Fibroblast of lung (primary cell): ENCODE measurements around the gene TBL1XR1. TPM values are rescaled to one million over a fixed set of nuclear protein-coding genes. Genes with fewer than 3 reads are reported as not detected.

Experiments used
- DNase-seq, 2 donors: peaks; one replicate each; pipeline versions ENCODE4 v3.0.0 to v3.0.0-alpha.2; 2010; ENCODE audit warnings: low read depth in 2 of 2
- H2AFZ ChIP-seq: 2 replicates; pipeline ENCODE4 v1.5.1; 2012; ENCODE audit warnings: low read length, control low read depth, inconsistent platforms
- H3K27ac ChIP-seq: 2 replicates; pipeline ENCODE4 v1.5.1; 2011; ENCODE audit warnings: low read length, control low read depth; ENCODE audit not compliant: insufficient read depth
- H3K27me3 ChIP-seq: 2 replicates; pipeline ENCODE4 v1.5.1; 2011; ENCODE audit warnings: mild to moderate bottlenecking, low read length; ENCODE audit not compliant: control insufficient read depth, insufficient read depth
- H3K36me3 ChIP-seq: 2 replicates; pipeline ENCODE4 v1.5.1; 2011; ENCODE audit warnings: low read length; ENCODE audit not compliant: control insufficient read depth, insufficient read depth
- H3K4me1 ChIP-seq: 2 replicates; pipeline ENCODE4 v1.5.1; 2011; ENCODE audit warnings: low read length; ENCODE audit not compliant: control insufficient read depth, insufficient read depth; ENCODE audit errors: extremely low read depth
- H3K4me2 ChIP-seq: 2 replicates; pipeline ENCODE4 v1.5.1; 2011; ENCODE audit warnings: low read length, control low read depth; ENCODE audit not compliant: insufficient read depth; ENCODE audit errors: extremely low read depth
- H3K4me3 ChIP-seq, 4 experiments: fragments of 200-600 bp in 1 of 4; sonication (generic) in 1 of 4; replicated peaks in 1 of 4; 2 replicates each; pipeline ENCODE4 v1.5.1; 2011 to 2016; ENCODE audit warnings: low read length in 4 of 4, low read depth in 3 of 4, mild to moderate bottlenecking in 3 of 4, control low read depth in 2 of 4, inconsistent platforms in 1 of 4, mixed read lengths in 1 of 4; ENCODE audit not compliant: insufficient read depth in 1 of 4; ENCODE audit errors: control extremely low read depth in 1 of 4
- H3K79me2 ChIP-seq: 2 replicates; pipeline ENCODE4 v1.5.1; 2012; ENCODE audit warnings: mild to moderate bottlenecking, low read length, inconsistent platforms; ENCODE audit not compliant: control insufficient read depth, insufficient read depth
- H3K9ac ChIP-seq: 2 replicates; pipeline ENCODE4 v1.5.1; 2011; ENCODE audit warnings: mild to moderate bottlenecking, low read length, control low read depth; ENCODE audit not compliant: insufficient read depth
- H3K9me3 ChIP-seq: 2 replicates; pipeline ENCODE4 v1.5.1; 2012; ENCODE audit warnings: low read depth, low read length; ENCODE audit not compliant: control insufficient read depth, insufficient read depth
- H4K20me1 ChIP-seq: 2 replicates; pipeline ENCODE4 v1.5.1; 2011; ENCODE audit warnings: low read length; ENCODE audit not compliant: control insufficient read depth, insufficient read depth; ENCODE audit errors: extremely low read depth
- EZH2 ChIP-seq: IDR thresholded peaks from 2 replicates; pipeline ENCODE4 v1.5.1; 2012; ENCODE audit warnings: low read length, control low read depth, mild to moderate bottlenecking; ENCODE audit errors: missing control alignments
- polyA plus RNA-seq, 2 donors: library from polyadenylated mRNA; depleted of rRNA in 1 of 2; stranded (reverse) in 1 of 2; unstranded in 1 of 2; fragments of >200 nt; gene quantifications; 2 replicates each; pipeline ENCODE4 v1.2.1, GENCODE V29; 2011 to 2012; ENCODE audit warnings: missing spikeins in 1 of 2
- total RNA-seq: library from RNA; depleted of rRNA; stranded (reverse); fragments of >200 nt; gene quantifications from 2 replicates; pipeline ENCODE4 v1.2.1, GENCODE V29; 2014
- TF ChIP-seq, protein P1 (sequence below), 2 donors: IDR thresholded peaks in 1 of 2; conservative IDR thresholded peaks in 1 of 2; 1 replicate in 1 of 2; 2 replicates in 1 of 2; pipeline ENCODE4 v1.5.1; 2011 to 2012; ENCODE audit warnings: low read length in 2 of 2, control low read depth in 1 of 2, inconsistent platforms in 1 of 2, low read depth in 1 of 2, mild to moderate bottlenecking in 1 of 2

TBL1XR1 gene
- total and polyA plus RNA-seq, 2 donors (not counting 1 experiment from before 2014, with no cell fraction given): 115 to 369 TPM

GRCh38 chr3:177181418-177181817 lies 15.9 kb downstream of the TBL1XR1 start:
- Histone ChIP-seq H3K27ac (no peak overlapping the region), H2AFZ (no peak overlapping the region), H3K4me2 (no peak overlapping the region), H3K27me3 (no peaks in the 10 kb centered on the region), H3K36me3 (no peaks in the 10 kb centered on the region), H3K4me3 (no peak overlapping the region), H3K9me3 (no peaks in the 10 kb centered on the region), H4K20me1 (no peaks in the 10 kb centered on the region), H3K9ac (no peak overlapping the region), H3K79me2 (peaks cover 98% of the 10 kb centered on the region), H3K4me1 (no peaks in the 10 kb centered on the region)
- no peak for DNase-seq
- TF ChIP-seq EZH2: no peak
- TF ChIP-seq, protein P1, sequence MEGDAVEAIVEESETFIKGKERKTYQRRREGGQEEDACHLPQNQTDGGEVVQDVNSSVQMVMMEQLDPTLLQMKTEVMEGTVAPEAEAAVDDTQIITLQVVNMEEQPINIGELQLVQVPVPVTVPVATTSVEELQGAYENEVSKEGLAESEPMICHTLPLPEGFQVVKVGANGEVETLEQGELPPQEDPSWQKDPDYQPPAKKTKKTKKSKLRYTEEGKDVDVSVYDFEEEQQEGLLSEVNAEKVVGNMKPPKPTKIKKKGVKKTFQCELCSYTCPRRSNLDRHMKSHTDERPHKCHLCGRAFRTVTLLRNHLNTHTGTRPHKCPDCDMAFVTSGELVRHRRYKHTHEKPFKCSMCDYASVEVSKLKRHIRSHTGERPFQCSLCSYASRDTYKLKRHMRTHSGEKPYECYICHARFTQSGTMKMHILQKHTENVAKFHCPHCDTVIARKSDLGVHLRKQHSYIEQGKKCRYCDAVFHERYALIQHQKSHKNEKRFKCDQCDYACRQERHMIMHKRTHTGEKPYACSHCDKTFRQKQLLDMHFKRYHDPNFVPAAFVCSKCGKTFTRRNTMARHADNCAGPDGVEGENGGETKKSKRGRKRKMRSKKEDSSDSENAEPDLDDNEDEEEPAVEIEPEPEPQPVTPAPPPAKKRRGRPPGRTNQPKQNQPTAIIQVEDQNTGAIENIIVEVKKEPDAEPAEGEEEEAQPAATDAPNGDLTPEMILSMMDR (conservative IDR thresholded peaks at IDR 0.05 in 1 of 2, IDR thresholded peaks at IDR 0.05 in 1 of 2; ENCODE audit: low read depth in 1 of 2, low read length in 2 of 2): no peak

DNA sequence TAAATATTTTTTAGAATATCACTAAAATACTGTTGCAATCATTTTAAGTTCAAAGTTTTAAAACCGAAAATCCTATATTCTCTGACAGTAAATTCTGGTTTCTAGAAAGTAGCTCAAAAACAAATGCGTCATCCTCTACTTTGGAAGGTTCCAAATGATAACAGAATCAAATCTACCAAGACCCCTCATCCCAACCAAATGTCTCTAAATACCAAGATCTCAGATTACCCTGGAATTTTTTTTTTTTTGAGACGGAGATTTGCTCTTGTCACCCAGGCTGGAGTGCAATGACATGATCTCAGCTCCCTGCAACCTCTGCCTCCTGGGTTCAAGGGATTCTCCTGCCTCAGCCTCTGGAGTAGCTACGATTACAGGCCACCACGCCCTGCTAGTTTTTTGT lies 16.8 kb downstream of the TBL1XR1 start:
- H2AFZ ChIP-seq: no peak overlapping the region
- no peaks in the 10 kb centered on the region for H3K36me3 ChIP-seq
- H3K27ac ChIP-seq: no peak overlapping the region
- H3K27me3 ChIP-seq: no peaks in the 10 kb centered on the region
- H3K9ac ChIP-seq: no peak overlapping the region
- peaks cover under 1% of the 10 kb centered on the region for H4K20me1 ChIP-seq
- H3K9me3 ChIP-seq: no peaks in the 10 kb centered on the region
- H3K4me1 ChIP-seq: no peaks in the 10 kb centered on the region
- no peak for TF ChIP-seq EZH2
- TF ChIP-seq, protein P1 (conservative IDR thresholded peaks at IDR 0.05 in 1 of 2, IDR thresholded peaks at IDR 0.05 in 1 of 2; ENCODE audit: low read depth in 1 of 2, low read length in 2 of 2): no peak
- no peak overlapping the region for H3K4me3 ChIP-seq
- no peak for DNase-seq
- peaks cover 95% of the 10 kb centered on the region for H3K79me2 ChIP-seq
- H3K4me2 ChIP-seq: no peak overlapping the region

- Histone ChIP-seq H3K4me2 (no peak overlapping the region), H3K4me1 (no peaks in the 10 kb centered on the region), H4K20me1 (peaks cover 6% of the 10 kb centered on the region), H3K4me3 (no peak overlapping the region), H3K36me3 (no peaks in the 10 kb centered on the region), H3K9me3 (no peaks in the 10 kb centered on the region), H2AFZ (no peak overlapping the region), H3K79me2 (peaks cover 95% of the 10 kb centered on the region), H3K9ac (no peak overlapping the region), H3K27ac (no peak overlapping the region), H3K27me3 (no peaks in the 10 kb centered on the region)
- DNase-seq: peak in 1 of 2 donors; percentile 47
- TF ChIP-seq, protein P1 (conservative IDR thresholded peaks at IDR 0.05 in 1 of 2, IDR thresholded peaks at IDR 0.05 in 1 of 2; ENCODE audit: low read depth in 1 of 2, low read length in 2 of 2): no peak
- no peak for TF ChIP-seq EZH2
These were observed 17.8 kb downstream of the TBL1XR1 start for GRCh38 chr3:177179281-177180067.
